ENCODE data around the gene ADPRS. TPM values are rescaled to one million over a fixed set of nuclear protein-coding genes. Genes with fewer than 3 reads are reported as not detected.

The ADPRS gene
- total RNA-seq, 1 donor from 2014 or later = 32.6 TPM

GRCh38 chr1:36133484-36133883 is 44.8 kb downstream of the ADPRS start:
- H3K36me3 Mint-ChIP-seq = peaks cover 4% of the 10 kb centered on the region
- TF ChIP-seq, protein P1, sequence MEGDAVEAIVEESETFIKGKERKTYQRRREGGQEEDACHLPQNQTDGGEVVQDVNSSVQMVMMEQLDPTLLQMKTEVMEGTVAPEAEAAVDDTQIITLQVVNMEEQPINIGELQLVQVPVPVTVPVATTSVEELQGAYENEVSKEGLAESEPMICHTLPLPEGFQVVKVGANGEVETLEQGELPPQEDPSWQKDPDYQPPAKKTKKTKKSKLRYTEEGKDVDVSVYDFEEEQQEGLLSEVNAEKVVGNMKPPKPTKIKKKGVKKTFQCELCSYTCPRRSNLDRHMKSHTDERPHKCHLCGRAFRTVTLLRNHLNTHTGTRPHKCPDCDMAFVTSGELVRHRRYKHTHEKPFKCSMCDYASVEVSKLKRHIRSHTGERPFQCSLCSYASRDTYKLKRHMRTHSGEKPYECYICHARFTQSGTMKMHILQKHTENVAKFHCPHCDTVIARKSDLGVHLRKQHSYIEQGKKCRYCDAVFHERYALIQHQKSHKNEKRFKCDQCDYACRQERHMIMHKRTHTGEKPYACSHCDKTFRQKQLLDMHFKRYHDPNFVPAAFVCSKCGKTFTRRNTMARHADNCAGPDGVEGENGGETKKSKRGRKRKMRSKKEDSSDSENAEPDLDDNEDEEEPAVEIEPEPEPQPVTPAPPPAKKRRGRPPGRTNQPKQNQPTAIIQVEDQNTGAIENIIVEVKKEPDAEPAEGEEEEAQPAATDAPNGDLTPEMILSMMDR (IDR thresholded peaks at IDR 0.05; ENCODE audit: unreplicated experiment) = no peak
- peaks cover 19% of the 10 kb centered on the region for H3K4me1 Mint-ChIP-seq
- no peaks in the 10 kb centered on the region for H3K27me3 Mint-ChIP-seq (ENCODE audit: low read depth)
- H3K4me3 Mint-ChIP-seq = no peak overlapping the region
- H3K27ac Mint-ChIP-seq = peak overlapping the region; percentile 30
- DNase-seq (ENCODE audit: low spot score in 2 of 2, unreplicated experiment in 2 of 2) = no peak
- H3K9me3 Mint-ChIP-seq = no peaks in the 10 kb centered on the region

DNA sequence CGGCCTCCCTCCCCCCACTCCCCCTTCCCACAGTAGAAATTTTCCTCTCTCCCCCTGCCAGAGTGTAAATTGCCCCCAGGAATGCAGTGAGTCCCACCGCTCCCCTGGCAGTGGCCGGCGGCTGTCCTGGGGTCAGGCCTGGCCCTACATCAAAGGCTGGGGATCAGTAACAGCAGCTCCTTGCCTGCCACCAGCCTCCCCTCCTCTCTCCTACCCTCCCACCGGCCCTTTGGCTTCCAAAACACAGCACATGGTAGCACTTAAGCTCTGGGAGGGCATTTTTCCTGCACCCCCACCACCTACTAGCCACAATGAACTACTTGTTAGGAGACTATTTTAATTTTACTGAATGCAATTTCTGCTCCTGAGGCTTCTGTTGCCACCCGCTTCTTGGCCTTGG is 45.3 kb downstream of the ADPRS start:
- Mint-ChIP-seq H3K4me3 (no peak overlapping the region), H3K27ac (peak overlapping the region; percentile 30), H3K36me3 (peaks cover 4% of the 10 kb centered on the region), H3K27me3 (ENCODE audit: low read depth) (no peaks in the 10 kb centered on the region), H3K9me3 (no peaks in the 10 kb centered on the region), H3K4me1 (peaks cover 19% of the 10 kb centered on the region)
- TF ChIP-seq, protein P1 (IDR thresholded peaks at IDR 0.05; ENCODE audit: unreplicated experiment) = no peak
- DNase-seq (ENCODE audit: low spot score in 2 of 2, unreplicated experiment in 2 of 2) = no peak

GRCh38 chr1:36134505-36135329 is 46.0 kb downstream of the ADPRS start:
- Mint-ChIP-seq H3K27me3 (ENCODE audit: low read depth) (no peaks in the 10 kb centered on the region), H3K36me3 (peaks cover 8% of the 10 kb centered on the region), H3K4me3 (no peak overlapping the region), H3K27ac (peak overlapping the region; percentile 67), H3K4me1 (peaks cover 19% of the 10 kb centered on the region), H3K9me3 (no peaks in the 10 kb centered on the region)
- peak in 1 of 2 experiments; percentile 75 for DNase-seq (ENCODE audit: low spot score in 2 of 2, unreplicated experiment in 2 of 2)
- TF ChIP-seq, protein P1 (IDR thresholded peaks at IDR 0.05; ENCODE audit: unreplicated experiment) = peak; percentile 77

GRCh38 chr1:36135330-36135667 is 46.6 kb downstream of the ADPRS start:
- peaks cover 9% of the 10 kb centered on the region for H3K36me3 Mint-ChIP-seq
- peaks cover 18% of the 10 kb centered on the region for H3K4me1 Mint-ChIP-seq
- peak overlapping the region; percentile 60 for H3K27ac Mint-ChIP-seq
- TF ChIP-seq, protein P1 (IDR thresholded peaks at IDR 0.05; ENCODE audit: unreplicated experiment) = no peak
- H3K9me3 Mint-ChIP-seq = no peaks in the 10 kb centered on the region
- no peak for DNase-seq (ENCODE audit: low spot score in 2 of 2, unreplicated experiment in 2 of 2)
- H3K4me3 Mint-ChIP-seq = no peak overlapping the region
- H3K27me3 Mint-ChIP-seq (ENCODE audit: low read depth) = no peaks in the 10 kb centered on the region

GRCh38 chr1:36135796-36136195 is 47.1 kb downstream of the ADPRS start:
- TF ChIP-seq, protein P1 (IDR thresholded peaks at IDR 0.05; ENCODE audit: unreplicated experiment) = no peak
- Mint-ChIP-seq H3K4me1 (peaks cover 15% of the 10 kb centered on the region), H3K9me3 (no peaks in the 10 kb centered on the region), H3K4me3 (no peak overlapping the region), H3K36me3 (peaks cover 9% of the 10 kb centered on the region), H3K27me3 (ENCODE audit: low read depth) (no peaks in the 10 kb centered on the region), H3K27ac (peak overlapping the region; percentile 40)
- no peak for DNase-seq (ENCODE audit: low spot score in 2 of 2, unreplicated experiment in 2 of 2)
